DOHH2 (cell line): ENCODE data around the gene DCUN1D1.

Source experiments
- H3F3A ChIP-seq: fragments of 200-600 bp; sonication (generic), shearing (Covaris generic); 2 replicates; pipeline ENCODE4 v1.6.0; 2016; ENCODE audit warnings: antibody characterized with exemption, mild to moderate bottlenecking; ENCODE audit not compliant: control insufficient read depth, insufficient read depth
- H3K27ac ChIP-seq: fragments of 200-600 bp; sonication (generic); 2 replicates; pipeline ENCODE4 v1.5.1; 2014; ENCODE audit warnings: low read depth, mild to moderate bottlenecking, low read length, moderate library complexity
- H3K27me3 ChIP-seq: fragments of 200-600 bp; sonication (generic); 2 replicates; pipeline ENCODE4 v1.6.1; 2014; ENCODE audit warnings: mild to moderate bottlenecking, low read length, mixed read lengths; ENCODE audit not compliant: control insufficient read depth
- H3K36me3 ChIP-seq: fragments of 200-600 bp; sonication (generic); 2 replicates; pipeline ENCODE4 v1.6.1; 2014; ENCODE audit warnings: mild to moderate bottlenecking, low read length, moderate library complexity, mixed read lengths; ENCODE audit not compliant: control insufficient read depth
- H3K4me1 ChIP-seq: fragments of 200-600 bp; sonication (generic); 2 replicates; pipeline ENCODE4 v1.6.1; 2014; ENCODE audit warnings: mild to moderate bottlenecking, low read length, mixed read lengths; ENCODE audit not compliant: control insufficient read depth
- H3K4me2 ChIP-seq: fragments of 200-600 bp; sonication (generic); 2 replicates; pipeline ENCODE4 v1.6.0; 2014; ENCODE audit warnings: mild to moderate bottlenecking, low read length, moderate library complexity
- H3K4me3 ChIP-seq: fragments of 200-600 bp; sonication (generic); 2 replicates; pipeline ENCODE4 v1.5.1; 2014; ENCODE audit warnings: mild to moderate bottlenecking, low read length, mixed read lengths
- H3K79me2 ChIP-seq: fragments of 200-600 bp; sonication (generic); 2 replicates; pipeline ENCODE4 v1.6.1; 2014; ENCODE audit warnings: mild to moderate bottlenecking, low read length, mixed read lengths; ENCODE audit not compliant: control insufficient read depth
- H3K9me2 ChIP-seq: fragments of 200-600 bp; sonication (generic); replicated peaks from 2 replicates; pipeline ENCODE4 v1.6.1; 2014; ENCODE audit warnings: mild to moderate bottlenecking, low read length, mixed read lengths; ENCODE audit not compliant: control insufficient read depth
- H3K9me3 ChIP-seq: fragments of 200-600 bp; sonication (generic); 2 replicates; pipeline ENCODE4 v1.6.1; 2014; ENCODE audit warnings: antibody characterized with exemption, low read length, mixed read lengths; ENCODE audit not compliant: control insufficient read depth, insufficient read depth
- H4K20me1 ChIP-seq: fragments of 200-600 bp; sonication (generic); 2 replicates; pipeline ENCODE4 v1.6.0; 2014; ENCODE audit warnings: low read depth, mild to moderate bottlenecking, antibody characterized with exemption, low read length, moderate library complexity; ENCODE audit not compliant: control insufficient read depth, insufficient read depth
- EZH2phosphoT487 ChIP-seq: fragments of 200-600 bp; sonication (generic); IDR thresholded peaks from 2 replicates; pipeline ENCODE4 v1.6.1; 2017; ENCODE audit warnings: borderline replicate concordance, mild to moderate bottlenecking, antibody characterized with exemption, low read length, moderate library complexity, mixed read lengths
- TF ChIP-seq, protein P1 (sequence below): fragments of 200-600 bp; sonication (generic); IDR thresholded peaks from one replicate; pipeline ENCODE4 v1.5.1; 2014; ENCODE audit warnings: antibody characterized with exemption, mild to moderate bottlenecking, low read depth, low read length; ENCODE audit not compliant: poor library complexity, severe bottlenecking

The DCUN1D1 gene

DNA sequence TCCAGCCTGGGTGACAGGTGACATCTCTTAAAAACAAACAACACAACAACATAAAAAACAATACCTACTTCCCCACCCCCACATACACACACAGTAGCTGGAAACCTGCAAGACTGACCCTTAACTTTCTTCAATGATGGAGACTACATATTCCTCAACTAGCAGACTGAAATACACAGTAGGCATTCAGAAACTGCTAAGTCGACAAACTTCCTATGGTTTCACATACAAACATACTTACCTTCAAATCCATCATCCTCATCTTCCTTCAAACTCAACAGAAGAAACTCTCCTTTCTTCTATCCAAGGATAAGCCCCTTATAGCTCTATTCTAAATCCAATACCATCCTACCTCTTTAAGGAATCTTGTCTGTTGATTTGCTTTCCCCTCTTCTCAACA is 30.6 kb downstream of the DCUN1D1 start:
- TF ChIP-seq EZH2phosphoT487: no peak
- TF ChIP-seq, protein P1, sequence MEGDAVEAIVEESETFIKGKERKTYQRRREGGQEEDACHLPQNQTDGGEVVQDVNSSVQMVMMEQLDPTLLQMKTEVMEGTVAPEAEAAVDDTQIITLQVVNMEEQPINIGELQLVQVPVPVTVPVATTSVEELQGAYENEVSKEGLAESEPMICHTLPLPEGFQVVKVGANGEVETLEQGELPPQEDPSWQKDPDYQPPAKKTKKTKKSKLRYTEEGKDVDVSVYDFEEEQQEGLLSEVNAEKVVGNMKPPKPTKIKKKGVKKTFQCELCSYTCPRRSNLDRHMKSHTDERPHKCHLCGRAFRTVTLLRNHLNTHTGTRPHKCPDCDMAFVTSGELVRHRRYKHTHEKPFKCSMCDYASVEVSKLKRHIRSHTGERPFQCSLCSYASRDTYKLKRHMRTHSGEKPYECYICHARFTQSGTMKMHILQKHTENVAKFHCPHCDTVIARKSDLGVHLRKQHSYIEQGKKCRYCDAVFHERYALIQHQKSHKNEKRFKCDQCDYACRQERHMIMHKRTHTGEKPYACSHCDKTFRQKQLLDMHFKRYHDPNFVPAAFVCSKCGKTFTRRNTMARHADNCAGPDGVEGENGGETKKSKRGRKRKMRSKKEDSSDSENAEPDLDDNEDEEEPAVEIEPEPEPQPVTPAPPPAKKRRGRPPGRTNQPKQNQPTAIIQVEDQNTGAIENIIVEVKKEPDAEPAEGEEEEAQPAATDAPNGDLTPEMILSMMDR: no peak
- Histone ChIP-seq H3K27me3 (no peaks in the 10 kb centered on the region), H3F3A (no peaks in the 10 kb centered on the region), H3K9me2 (no peaks in the 10 kb centered on the region), H3K4me1 (peaks cover 6% of the 10 kb centered on the region), H3K36me3 (peaks cover 44% of the 10 kb centered on the region), H3K27ac (no peak overlapping the region), H3K9me3 (no peaks in the 10 kb centered on the region), H3K4me2 (no peak overlapping the region), H4K20me1 (no peaks in the 10 kb centered on the region), H3K79me2 (no peaks in the 10 kb centered on the region), H3K4me3 (no peak overlapping the region)

- Histone ChIP-seq H3K9me3 (no peaks in the 10 kb centered on the region), H3K9me2 (no peaks in the 10 kb centered on the region), H3K4me3 (no peak overlapping the region), H3K27ac (no peak overlapping the region), H3K27me3 (no peaks in the 10 kb centered on the region), H3K36me3 (peaks cover 46% of the 10 kb centered on the region), H3K4me1 (peaks cover 18% of the 10 kb centered on the region), H4K20me1 (no peaks in the 10 kb centered on the region), H3K79me2 (no peaks in the 10 kb centered on the region), H3F3A (no peaks in the 10 kb centered on the region), H3K4me2 (no peak overlapping the region)
- TF ChIP-seq EZH2phosphoT487: no peak
- TF ChIP-seq, protein P1: no peak
Measured at GRCh38 chr3:182948305-182948704, 32.0 kb downstream of the DCUN1D1 start.

DNA sequence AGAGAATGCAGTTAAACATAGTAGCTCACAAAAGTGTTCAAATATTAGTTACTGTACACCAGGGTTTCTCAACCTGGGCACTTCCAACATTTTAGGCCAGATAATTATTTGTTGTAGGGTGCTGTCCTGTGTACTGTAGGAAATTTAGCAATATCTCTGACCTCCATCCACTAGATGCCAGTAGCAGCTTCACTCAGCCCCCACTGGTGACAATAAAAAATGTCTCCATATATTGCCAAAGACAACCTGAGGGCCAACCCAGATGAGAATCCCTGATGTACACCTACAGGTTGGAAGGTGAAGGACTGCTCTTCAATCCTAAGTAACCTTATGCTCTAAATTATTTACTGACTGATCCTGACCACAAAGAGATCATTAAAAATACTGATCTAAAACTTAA is 32.5 kb downstream of the DCUN1D1 start:
- no peaks in the 10 kb centered on the region for H3K79me2 ChIP-seq
- no peak overlapping the region for H3K4me2 ChIP-seq
- no peak overlapping the region for H3K4me3 ChIP-seq
- no peaks in the 10 kb centered on the region for H3F3A ChIP-seq
- no peaks in the 10 kb centered on the region for H3K9me3 ChIP-seq
- TF ChIP-seq, protein P1: peak; percentile 26
- TF ChIP-seq EZH2phosphoT487: no peak
- no peak overlapping the region for H3K27ac ChIP-seq
- peaks cover 41% of the 10 kb centered on the region for H3K36me3 ChIP-seq
- H4K20me1 ChIP-seq: no peaks in the 10 kb centered on the region
- peaks cover 19% of the 10 kb centered on the region for H3K4me1 ChIP-seq
- no peaks in the 10 kb centered on the region for H3K27me3 ChIP-seq
- no peaks in the 10 kb centered on the region for H3K9me2 ChIP-seq

DNA sequence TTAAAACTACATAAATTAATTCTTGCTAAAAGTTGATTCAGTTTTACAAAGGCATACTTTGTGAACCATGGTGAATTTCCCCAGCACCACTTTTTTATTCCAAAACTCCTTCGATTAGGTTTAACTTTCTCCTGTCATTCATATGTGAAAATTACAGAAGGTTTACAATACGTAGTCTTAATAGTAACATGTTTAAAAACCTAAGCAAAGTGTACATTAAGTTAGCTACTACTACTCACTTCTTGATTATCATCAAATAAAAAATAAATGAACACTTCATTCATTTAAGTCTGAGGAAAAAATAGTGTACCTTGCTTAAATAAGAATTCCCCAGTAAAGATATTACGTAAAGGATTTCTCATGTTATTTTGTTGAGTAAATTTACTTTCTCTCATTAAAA is 38.6 kb downstream of the DCUN1D1 start:
- Histone ChIP-seq H3K4me3 (no peak overlapping the region), H4K20me1 (no peaks in the 10 kb centered on the region), H3F3A (peaks cover 4% of the 10 kb centered on the region), H3K36me3 (peaks cover 22% of the 10 kb centered on the region), H3K4me2 (no peak overlapping the region), H3K4me1 (peaks cover 43% of the 10 kb centered on the region), H3K79me2 (no peaks in the 10 kb centered on the region), H3K9me2 (no peaks in the 10 kb centered on the region), H3K9me3 (no peaks in the 10 kb centered on the region), H3K27me3 (no peaks in the 10 kb centered on the region), H3K27ac (no peak overlapping the region)
- TF ChIP-seq, protein P1: no peak
- TF ChIP-seq EZH2phosphoT487: no peak
